Stimulated activated CD4-positive, alpha-beta T cell treated with anti-CD3 and anti-CD28 coated beads, TNF-alpha, amount 100 ng/mL, for 48 hours (primary cell): Measurements from ENCODE around the gene COL4A1.

Experiments
- DNase-seq, 3 donors: peaks; one replicate each; pipeline ENCODE4 v3.0.0-alpha.2; 2020; ENCODE audit warnings: low read depth in 3 of 3

The COL4A1 gene

DNA sequence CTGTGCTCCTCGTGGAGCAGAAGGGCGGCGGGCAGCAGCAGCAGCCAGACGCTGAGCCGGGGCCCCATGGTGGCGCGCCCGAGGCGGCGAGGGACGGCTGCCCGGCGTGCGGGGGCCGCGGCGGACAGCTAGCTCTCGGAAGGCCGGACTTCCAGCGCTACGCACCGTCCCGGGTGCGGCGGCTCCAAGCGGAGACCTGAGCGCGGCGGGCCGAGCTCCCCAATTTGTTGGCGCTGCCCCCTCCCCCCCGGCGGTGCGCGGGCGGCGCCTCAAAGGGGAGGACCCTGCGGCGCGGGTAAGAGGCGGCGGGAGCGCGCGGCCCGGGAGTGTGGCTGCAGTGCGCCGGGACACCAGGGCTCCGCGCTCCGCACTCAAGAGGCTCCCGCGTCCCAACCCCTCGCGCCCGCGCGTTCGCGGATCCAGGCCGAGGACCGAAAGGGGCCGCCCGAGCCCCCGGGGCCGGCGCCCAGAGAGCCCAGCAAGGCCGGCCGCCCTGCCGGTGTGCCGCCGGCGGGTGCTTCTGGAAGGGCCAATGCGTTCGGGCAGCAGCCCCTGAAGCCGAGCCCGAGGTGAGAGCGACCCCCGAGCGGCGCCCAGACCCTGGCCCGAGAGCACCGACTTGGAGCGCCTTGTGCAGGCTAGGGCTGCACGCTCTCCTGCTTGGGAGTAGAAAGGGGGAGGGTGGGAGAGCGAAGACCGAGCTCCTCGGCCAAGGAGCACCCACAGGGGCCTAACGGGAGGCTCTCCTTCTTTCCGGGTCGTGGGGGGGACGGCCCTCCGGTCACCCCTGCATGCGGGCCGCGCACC is at the start of gene COL4A1, which contains the start of gene COL4A2:
Gene COL4A1 (minus strand): TSS at position 198 of the 807 bp plus-strand sequence. CDS start 130 bp downstream, at position 68.
Gene COL4A2 (plus strand): TSS at position 325 of the 807 bp plus-strand sequence. CDS start 620 bp downstream, outside the sequence.
- no peak for DNase-seq

DNA sequence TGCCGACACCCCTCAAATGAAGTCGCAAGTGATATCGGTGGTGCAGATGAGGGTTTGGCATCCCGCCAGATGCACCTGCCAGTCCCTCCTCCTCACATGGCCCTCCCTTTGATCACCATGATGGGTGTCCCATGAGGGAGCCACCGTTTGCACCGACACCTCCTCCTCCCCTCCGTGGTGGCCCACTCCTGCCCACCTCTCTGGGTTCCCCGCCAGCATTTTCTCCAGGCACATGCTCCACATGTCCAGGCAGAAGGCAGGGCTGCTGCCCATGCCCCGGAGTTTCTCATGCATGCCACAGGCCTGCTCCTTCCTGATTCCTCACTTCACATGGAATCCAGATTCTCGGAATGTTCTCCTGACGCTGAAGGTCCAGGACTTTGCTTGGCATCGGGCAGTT is 49.4 kb upstream of the COL4A1 start:
- DNase-seq: no peak

DNA sequence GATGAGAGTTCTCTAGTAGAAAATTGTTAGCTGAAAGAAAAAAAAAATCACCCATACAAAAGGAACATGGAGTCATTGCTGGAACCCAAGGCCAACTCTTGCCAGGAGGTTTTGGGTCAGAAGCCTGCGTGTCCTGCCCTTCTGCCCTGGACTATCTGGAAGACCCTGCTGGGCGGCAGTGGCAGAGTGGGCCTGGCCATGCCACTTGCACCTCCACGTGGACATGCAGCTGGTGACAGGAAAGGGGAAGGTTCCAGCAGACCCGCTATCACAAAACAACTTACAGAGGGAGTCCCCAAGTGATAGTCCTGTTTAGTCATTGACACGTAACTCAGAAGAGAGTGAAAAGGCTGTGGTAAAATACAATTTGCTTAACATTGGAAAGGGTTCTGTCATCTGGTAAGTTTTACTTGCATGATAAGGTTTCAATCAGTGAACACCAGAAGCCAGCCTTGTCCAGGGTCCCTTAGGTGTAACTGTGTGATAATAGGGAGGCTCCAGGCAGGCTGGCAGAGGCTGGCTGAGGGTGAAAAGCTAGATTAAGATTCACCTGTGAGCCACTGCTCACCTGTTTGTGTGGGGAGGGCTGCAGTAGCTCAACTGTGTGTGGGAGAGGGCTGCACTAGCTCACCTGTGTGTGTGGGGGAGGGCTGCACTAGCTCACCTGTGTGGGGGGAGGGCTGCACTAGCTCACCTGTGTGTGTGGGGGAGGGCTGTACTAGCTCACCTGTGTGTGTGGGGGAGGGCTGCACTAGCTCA is 47.9 kb upstream of the COL4A1 start:
- no peak for DNase-seq

DNA sequence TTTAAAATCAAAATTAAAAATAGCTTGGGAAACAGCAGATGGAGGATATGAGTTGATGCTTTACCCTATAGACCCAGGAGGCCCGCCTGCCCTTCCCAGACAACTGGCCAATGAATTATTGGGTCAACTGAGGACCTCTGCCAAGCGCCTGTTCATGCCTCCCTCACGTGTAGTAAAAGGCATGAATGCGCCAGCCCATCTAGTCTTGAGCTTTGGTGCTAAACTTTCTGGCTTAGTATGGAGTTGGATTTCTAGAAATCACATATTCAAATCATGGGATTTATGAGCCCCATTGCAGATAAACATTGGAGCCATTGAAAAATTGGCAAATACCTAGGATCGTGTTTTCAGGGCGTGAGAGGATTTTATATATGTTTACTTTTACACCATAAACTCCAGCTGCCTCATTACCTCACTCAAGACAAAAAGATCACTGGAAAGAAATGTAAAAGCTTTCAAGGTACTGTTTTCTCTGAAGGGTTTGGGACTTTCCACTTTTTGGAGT is 47.2 kb upstream of the COL4A1 start:
- DNase-seq: no peak

DNA sequence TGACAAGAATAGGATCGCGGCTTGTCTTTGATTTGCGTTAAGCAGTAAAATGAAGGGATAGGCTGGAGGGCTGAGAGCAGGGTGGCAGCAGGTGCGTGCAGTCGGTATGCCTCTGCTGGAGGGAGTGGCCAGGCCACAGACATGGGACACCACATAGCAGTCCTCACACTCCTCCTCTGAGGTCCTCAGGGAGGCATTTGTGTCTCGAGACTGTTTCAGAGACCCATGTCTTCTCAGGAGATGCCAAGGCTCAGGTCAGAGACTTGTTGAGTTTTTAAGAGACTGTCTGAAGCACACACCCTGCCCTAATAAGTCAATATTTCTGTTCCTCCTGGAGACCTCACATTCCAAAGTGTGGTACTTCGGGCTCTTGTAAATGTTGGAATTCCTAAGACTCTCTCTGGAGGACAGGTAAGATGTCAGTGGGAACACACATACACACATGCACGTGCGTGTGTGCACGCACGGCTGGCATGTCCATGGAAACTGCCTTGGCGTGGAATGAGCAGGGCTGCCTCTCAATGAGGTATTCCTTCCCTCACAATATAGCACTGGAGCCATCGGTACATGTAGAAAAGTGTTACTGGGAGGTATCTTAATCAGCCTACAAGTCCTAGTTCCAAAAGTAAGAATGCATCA is 46.5 kb upstream of the COL4A1 start:
- no peak for DNase-seq

DNA sequence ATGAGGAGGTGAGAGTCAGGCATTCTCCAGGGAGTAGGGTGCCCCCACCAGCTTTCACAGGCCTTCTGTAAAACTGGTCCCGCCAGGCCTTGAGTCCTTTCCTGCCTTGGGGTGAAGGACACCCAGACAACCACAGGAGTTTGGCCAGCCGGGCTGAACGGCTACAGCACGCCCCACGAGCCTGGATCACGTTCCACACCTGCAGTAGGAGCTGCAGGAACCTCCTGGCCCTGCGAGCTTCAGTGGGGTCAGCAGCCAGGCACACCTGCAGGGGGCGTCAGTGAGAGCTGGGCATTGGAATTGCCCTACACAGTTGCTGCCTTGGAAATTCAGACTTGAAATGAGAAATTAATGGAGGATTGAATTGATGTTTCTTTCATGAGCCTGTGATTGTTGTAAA is 45.8 kb upstream of the COL4A1 start:
- no peak for DNase-seq

DNA sequence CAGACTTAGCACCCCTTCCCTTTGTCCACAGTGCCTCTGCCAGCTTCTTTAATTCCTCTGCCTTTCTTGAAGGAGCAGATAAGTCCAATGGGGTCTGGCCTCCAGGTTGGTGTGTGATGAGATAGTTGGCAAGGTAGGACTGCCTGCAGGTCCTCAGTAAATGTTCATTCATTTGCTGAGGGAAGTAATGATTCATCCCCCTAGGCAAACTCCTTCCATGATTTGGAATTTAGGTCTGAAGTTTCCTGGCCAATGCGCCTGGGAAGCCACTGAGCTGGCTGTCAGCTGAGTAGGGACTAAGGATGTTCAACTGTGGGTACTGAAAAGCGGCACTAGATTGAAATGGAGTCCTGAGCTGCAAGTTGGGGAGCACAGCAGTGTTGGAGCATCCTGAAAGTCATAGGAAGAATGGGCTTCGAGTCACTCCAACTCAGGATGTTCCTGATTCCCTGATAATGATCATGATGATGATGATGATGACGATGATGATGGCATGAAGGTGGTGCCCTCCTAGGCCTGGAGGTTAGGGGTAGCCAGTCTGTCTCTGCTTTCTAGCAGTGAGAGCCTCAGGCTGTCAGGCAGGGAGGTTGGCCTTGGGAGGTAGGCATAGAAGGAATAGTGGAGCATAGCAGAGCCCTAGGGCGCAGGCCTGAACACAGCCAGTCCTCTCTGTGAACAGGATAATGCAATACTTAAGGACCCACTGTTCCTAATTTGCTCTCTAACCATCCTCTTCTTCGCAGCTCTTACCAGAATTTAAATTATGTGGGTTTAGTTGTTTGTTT is 44.9 kb upstream of the COL4A1 start:
- DNase-seq: no peak

DNA sequence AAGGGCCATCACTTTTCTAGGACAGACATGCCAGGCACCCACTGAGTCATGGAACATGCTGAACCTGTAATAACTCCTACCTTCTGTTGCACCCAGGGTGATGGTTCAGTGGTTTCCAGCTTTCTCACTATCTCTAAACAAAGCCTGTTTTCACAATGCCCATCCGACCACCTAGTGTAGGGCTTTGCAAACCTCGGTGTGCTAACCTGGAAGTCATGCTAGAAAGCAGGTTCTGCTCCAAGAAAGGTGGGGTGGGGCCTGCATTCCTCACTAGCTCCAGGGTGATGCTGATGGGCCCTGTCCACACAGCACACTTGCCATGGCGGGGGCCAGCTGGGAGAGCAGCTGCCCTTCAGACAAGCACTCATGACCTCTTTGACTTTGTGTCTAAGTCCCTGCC is 43.6 kb upstream of the COL4A1 start:
- DNase-seq: no peak

DNA sequence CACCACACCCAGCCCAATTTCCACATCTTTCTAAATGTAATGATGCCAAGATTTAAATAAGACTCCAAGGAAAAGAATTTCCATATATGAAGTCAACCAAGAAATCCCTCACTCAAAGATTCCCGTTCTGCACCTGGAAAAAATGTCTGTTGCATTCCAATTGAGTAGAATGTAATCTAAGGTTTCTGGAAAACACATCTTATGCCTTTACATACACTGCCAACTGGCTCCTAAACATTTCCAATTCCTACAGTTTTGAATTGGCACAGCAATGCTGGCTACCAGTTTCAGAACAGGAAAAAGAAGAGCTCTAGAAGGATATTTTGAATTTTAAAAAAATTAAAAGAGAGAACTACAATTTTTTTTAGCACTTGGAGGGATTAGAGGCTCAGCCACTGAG is 43.1 kb upstream of the COL4A1 start:
- DNase-seq: no peak

DNA sequence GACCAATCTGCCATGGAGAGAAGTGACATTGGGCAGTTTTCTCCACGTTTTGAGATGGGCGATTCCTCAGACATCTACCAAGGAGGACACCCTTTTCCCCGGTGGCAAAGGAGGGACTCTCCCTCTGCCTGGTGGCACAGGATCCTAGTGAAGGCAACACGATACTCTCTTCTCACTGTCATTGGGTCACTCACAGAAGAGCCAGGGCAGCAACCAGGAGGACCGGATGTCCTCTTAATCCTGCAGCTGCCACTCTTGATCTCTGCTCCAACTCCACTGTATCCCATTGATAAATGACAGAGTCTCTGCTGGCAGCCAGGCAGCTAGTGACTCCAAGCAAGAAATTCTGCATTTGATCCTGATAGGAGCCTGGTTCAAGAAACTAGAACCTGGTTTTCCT is 42.3 kb upstream of the COL4A1 start:
- no peak for DNase-seq

DNA sequence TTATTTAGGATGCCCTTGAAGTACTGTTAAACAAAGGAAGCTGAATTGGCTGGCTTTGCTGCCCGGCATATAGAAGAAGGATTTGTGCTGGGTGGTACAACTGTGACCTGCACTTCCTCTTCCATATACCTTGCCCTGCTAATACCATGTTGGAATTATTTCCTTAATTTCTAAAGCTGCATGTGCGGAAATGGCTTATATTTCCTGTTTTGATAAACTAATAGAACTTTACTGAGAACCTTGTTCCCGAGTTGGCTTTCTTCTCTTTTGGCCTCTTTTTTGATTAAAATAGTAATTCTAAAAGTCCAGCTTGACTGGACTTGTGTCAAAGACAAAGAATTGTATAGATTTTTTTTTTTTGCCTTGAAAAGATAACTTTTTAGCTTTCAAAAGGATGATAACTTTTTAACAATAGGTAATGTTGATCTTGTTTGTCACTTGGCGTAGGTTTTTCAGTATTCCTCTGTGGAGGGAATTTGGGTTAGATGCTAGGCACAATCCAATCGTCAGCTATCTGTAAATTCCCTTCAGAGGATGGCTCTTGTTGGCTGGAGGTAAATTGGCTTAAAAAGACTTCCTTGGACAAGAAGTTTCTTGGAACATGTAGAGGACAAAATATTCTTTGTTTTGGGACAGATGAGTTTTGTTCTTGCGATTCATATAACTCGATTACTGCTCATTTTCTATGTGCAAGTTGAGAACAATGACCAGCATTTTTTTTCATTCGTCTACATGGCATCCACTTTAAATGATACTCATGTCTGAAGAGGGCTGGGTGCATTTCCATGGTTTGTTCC is 41.5 kb upstream of the COL4A1 start:
- no peak for DNase-seq

DNA sequence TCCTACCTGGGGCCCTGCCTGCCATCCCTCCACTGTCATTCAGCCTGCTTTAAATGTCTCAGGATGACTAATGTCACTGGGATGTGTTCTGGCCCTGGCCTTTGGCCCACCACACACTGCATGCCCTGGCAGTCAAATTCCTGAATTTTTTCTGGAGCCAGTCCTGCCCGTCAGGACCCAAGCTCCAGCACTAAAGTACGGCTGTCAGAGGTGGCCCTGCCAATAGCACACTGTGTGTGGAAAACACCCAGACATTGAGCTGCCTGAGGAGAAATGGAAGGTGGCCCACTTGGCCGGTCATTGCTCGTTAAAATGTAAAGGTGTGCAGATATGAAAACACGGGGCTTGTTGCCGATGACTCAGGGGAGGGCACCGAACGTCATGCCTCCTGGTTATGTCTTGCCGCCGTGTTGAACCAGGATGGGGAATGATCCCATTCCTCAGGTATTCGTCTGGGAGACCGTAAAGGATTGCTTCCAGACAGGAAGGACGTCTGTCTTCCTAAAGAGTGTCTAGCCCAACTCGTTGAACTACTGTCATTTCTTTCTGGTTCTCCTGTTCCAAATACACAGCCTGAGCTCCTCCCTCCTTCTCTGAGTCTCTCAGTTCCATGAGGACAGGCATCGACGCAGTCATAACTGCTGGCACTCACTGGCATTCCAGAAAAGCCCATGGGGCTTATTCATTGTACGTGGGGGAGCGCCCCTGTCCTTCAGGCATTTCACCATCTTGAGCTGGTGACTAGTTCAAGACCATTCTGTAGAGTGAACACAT is 40.8 kb upstream of the COL4A1 start:
- no peak for DNase-seq

DNA sequence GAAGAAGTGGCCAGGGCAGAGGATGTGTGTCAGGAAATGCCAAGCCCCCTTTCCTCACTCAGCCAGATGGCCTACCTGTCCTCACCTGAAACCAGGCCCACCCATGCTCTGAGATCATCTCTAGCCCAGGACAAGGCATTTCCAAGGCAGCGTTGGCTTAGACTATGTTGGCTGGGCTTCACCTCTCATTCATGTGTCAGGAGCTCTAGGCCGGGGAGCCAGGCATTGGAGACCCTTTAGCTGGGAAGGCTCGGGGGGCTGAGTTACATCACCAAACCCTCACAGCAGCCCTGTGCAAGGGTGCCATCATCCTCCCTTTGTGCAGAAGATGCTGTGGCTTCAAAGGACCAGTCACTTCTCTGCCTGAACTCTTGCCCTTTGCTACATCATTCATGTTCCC is 40.1 kb upstream of the COL4A1 start:
- DNase-seq: no peak

DNA sequence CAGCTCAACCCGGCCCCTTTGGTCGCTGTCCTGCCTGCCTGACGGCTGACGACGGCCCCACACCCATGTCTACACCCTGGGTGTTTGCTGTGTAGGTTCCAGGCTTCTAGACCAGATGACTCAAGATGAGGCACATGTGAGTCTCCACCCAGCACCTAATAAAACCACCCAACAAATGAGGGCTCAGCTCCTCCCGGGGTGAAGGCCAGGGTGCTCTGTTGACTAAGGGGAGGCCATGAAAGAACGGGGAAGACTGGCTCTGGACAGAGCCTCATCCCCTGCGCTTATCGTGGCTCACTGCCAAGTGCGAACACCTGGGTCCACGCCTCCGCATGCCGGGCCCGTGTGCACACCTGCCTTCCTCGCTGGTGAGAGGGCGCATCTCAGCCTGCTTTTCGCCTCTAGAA is 39.7 kb upstream of the COL4A1 start:
- DNase-seq: no peak

DNA sequence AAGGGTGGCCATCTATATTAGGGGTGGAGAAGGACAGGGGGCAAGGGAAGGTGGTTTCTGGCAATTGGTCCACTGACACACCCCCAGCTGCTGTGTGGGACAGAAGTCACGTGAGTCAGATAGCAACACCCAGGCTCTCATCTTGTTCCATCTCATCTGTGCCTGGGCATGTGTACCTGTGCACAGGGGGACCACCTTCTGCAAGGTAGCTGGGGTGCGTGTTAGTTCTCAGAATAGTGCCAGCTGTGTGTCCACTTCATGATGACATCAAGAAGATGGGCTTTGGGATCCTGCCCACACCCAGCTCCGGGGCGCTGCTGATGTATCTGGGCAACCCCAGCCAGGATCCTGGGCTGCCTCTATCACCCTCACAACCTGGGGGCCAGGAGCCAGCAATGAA is 38.7 kb upstream of the COL4A1 start:
- no peak for DNase-seq

DNA sequence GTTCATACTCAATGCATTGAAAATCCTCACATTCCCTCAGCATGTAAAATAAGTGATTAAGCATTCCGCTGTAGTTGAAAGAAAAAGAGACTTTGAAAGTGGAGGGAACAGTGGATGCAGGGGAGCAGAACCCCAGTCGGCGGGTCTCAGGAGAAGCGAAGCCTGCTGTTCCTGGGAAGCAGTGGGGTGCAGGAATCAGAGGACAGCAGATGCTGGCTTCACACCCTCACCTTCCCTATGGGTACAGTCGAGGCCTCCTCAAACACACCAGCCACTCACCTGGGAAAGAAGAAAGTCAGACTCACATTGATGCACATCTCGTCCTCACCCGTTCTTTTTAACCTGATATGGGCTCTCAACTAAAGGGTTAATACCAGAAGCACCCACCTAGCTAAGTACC is 38.3 kb upstream of the COL4A1 start:
- no peak for DNase-seq

DNA sequence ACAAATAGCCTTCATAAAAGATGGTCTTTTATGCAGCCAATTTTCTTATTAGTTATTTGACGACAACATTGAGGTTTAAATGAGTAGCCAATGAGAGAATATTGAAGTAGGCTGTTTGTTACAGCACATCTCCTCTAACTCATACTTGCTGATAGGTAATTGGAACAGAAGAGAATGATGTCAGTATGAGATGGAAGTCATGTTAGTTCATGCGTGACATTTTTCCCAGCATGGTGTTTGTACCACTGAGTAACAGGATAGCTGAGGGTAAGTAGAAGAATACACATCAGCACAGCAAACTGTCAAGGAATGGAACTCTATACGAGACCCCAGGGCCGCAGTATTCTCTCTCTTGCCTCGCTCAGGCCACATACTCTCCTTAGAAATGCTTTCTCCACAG is 37.4 kb upstream of the COL4A1 start:
- DNase-seq: no peak

DNA sequence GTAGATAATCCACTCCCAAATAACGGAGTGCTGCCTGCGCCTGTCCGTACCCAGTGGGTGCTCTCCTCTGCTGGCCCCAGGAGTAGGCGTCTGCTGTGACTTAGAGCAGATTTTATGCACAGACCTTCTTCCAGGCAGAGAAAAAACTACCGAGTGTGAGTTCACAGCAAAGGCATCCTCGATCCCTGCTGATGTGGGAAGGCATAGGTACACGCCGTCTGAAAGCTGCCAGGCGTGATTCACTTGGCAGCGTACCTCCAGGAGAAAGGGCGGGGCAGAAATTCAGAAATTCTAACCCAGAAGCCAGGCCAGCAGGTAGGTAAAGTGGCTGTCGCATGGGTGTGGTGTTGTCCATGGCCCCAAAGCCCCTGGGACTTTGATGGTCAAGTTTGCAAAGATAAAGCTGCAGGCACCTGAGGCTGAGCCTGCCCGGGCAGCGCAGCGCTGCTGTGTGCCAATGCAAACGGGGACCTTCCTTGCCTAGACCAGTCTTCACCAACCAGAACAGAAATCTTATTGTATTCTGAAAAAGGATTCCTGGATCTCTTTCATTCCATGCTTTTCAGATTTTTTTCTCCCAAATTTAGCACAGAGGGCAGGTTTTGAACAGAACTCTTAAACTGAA is 36.4 kb upstream of the COL4A1 start:
- no peak for DNase-seq

DNA sequence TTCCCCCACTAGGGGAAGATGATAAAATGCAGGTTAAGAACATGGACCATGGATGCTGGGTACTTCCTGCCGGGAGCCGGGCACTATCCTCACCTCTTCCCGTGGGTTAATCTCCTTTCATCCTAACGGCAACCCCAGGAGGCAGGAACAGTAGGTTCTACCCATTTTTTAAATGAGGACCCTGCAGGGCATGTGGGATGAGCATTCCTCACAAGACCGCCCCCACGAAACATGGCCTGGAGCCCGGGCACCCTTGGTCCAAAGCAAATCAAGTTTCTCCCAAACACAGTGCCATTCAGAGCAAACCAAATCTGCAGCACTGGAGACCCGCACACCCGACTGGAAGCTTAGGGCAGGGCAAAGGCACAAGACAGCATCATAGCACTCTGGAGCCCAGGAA is 35.5 kb upstream of the COL4A1 start:
- no peak for DNase-seq
